ENCODE results near the gene ASIP.

DNA sequence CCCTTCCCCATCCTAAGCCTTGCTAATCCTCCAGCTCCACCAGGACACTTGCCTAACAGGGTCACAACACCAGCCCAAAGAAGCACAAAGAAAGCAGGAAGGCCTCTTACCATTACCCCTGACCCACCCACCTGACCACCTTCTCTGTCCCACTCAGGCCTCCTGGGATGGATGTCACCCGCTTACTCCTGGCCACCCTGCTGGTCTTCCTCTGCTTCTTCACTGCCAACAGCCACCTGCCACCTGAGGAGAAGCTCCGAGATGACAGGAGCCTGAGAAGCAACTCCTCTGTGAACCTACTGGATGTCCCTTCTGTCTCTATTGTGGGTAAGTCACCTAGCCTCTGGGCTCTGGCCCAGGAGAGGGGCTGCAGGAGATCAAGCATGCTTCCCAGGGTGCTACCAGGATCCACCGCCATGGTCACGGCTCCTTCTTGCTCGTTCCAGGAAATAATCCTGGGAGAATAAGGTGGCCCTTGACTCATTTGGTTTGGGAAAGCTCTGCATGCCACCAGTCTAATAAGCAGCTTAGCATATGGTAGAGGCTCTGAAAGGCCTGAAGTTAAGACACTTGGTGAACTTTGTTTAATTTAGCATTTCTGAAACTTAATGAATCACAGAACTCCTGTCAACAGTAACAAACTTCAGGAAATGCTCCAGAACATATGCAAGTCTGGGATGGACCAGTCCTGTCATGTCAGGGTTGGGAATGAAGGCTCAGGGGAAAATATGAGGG lies 19.2 kb downstream of the ASIP start:
- TF ChIP-seq, protein P1, sequence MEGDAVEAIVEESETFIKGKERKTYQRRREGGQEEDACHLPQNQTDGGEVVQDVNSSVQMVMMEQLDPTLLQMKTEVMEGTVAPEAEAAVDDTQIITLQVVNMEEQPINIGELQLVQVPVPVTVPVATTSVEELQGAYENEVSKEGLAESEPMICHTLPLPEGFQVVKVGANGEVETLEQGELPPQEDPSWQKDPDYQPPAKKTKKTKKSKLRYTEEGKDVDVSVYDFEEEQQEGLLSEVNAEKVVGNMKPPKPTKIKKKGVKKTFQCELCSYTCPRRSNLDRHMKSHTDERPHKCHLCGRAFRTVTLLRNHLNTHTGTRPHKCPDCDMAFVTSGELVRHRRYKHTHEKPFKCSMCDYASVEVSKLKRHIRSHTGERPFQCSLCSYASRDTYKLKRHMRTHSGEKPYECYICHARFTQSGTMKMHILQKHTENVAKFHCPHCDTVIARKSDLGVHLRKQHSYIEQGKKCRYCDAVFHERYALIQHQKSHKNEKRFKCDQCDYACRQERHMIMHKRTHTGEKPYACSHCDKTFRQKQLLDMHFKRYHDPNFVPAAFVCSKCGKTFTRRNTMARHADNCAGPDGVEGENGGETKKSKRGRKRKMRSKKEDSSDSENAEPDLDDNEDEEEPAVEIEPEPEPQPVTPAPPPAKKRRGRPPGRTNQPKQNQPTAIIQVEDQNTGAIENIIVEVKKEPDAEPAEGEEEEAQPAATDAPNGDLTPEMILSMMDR (conservative IDR thresholded peaks at IDR 0.05; ENCODE audit: low read depth, low read length): no peak
- TF ChIP-seq RFX5 (IDR thresholded peaks at IDR 0.05; ENCODE audit: low read depth, low read length) (no peak), POLR2A (IDR thresholded peaks at IDR 0.05; ENCODE audit: low read depth, low read length) (no peak), RAD21 (IDR thresholded peaks at IDR 0.05; ENCODE audit: low read length) (no peak), SMC3 (IDR thresholded peaks at IDR 0.05; ENCODE audit: low read depth, low read length) (no peak), USF2 (IDR thresholded peaks at IDR 0.05; ENCODE audit: low read depth, low read length) (no peak), ELK1 (IDR thresholded peaks at IDR 0.05; ENCODE audit: borderline replicate concordance, low read depth, low read length) (no peak), MXI1 (IDR thresholded peaks at IDR 0.05; ENCODE audit: borderline replicate concordance, low read depth, low read length) (no peak), CHD1 (IDR thresholded peaks at IDR 0.05; ENCODE audit: low read depth, low read length) (no peak), BHLHE40 (IDR thresholded peaks at IDR 0.05; ENCODE audit: low read depth, low read length) (no peak), MAZ (IDR thresholded peaks at IDR 0.05; ENCODE audit: borderline replicate concordance, low read depth, low read length) (no peak), CEBPB (IDR thresholded peaks at IDR 0.05; ENCODE audit: low read depth, low read length) (no peak), FOS (IDR thresholded peaks at IDR 0.05; ENCODE audit: low read depth, low read length) (no peak), MAFK (IDR thresholded peaks at IDR 0.05; ENCODE audit: low read depth, low read length) (no peak)
